Activated naive CD4-positive, alpha-beta T cell (primary cell): ENCODE measurements around the gene PALD1.

Source experiments
- DNase-seq, 4 experiments: peaks; one replicate each; lab custom pipeline; 2025; lab: John Stamatoyannopoulos, UW

PALD1 gene

GRCh38 chr10:70558295-70558694 is 79.7 kb downstream of the PALD1 start:
- DNase-seq = no peak

GRCh38 chr10:70558871-70559810 is 80.6 kb downstream of the PALD1 start:
- peak in 2 of 4 experiments; percentile 42 to 58 for DNase-seq

GRCh38 chr10:70559861-70560260 is 81.3 kb downstream of the PALD1 start:
- DNase-seq = no peak

GRCh38 chr10:70560511-70560941 is 82.0 kb downstream of the PALD1 start:
- no peak for DNase-seq

- no peak for DNase-seq
Measured at GRCh38 chr10:70561070-70561469, 82.5 kb downstream of the PALD1 start.

- DNase-seq = no peak
Measured at GRCh38 chr10:70561558-70561957, 83.0 kb downstream of the PALD1 start.

GRCh38 chr10:70562036-70562755 is 83.6 kb downstream of the PALD1 start:
- DNase-seq = no peak

GRCh38 chr10:70563230-70563629 is 84.7 kb downstream of the PALD1 start:
- DNase-seq = no peak

GRCh38 chr10:70564113-70564725 is 85.7 kb downstream of the PALD1 start:
- no peak for DNase-seq

GRCh38 chr10:70564901-70565351 is 86.4 kb downstream of the PALD1 start:
- no peak for DNase-seq

GRCh38 chr10:70565556-70566514 is 87.3 kb downstream of the PALD1 start:
- no peak for DNase-seq

- DNase-seq = no peak
Measured at GRCh38 chr10:70566515-70567290, 88.1 kb downstream of the PALD1 start.

GRCh38 chr10:70567603-70568002 is 89.0 kb downstream of the PALD1 start:
- DNase-seq = no peak

GRCh38 chr10:70568113-70568512 is 89.5 kb downstream of the PALD1 start:
- DNase-seq = no peak

GRCh38 chr10:70568781-70569495 is 90.4 kb downstream of the PALD1 start:
- DNase-seq = no peak

- DNase-seq = no peak
Measured at GRCh38 chr10:70571236-70571635, 92.7 kb downstream of the PALD1 start.

GRCh38 chr10:70571636-70572439 is 93.3 kb downstream of the PALD1 start:
- no peak for DNase-seq

- no peak for DNase-seq
Measured at GRCh38 chr10:70573599-70574506, 95.3 kb downstream of the PALD1 start.
